Activated T-helper 17 cell treated with anti-CD3 and anti-CD28 coated beads, Interleukin-2, amount 50 U/mL, for 72 hours (primary cell): ENCODE data around the gene PSORS1C1. TPM values are rescaled to one million over a fixed set of nuclear protein-coding genes. Genes with fewer than 3 reads are reported as not detected.

Experiments
- ATAC-seq: fragments of 150-1000 bp; cut with Tn5 transposase; replicated peaks from 2 replicates; pipeline ENCODE4 v1.10.0; 2021; ENCODE audit warnings: mild to moderate bottlenecking, moderate library complexity
- H3K27ac Mint-ChIP-seq: one replicate; pipeline ENCODE4 v1.8.0; 2022; ENCODE audit warnings: mixed read lengths
- H3K27me3 Mint-ChIP-seq: one replicate; pipeline ENCODE4 v1.8.0; 2022; ENCODE audit warnings: mixed read lengths
- H3K36me3 Mint-ChIP-seq: one replicate; pipeline ENCODE4 v1.8.0; 2022; ENCODE audit warnings: low read depth, mild to moderate bottlenecking, mixed read lengths
- H3K4me1 Mint-ChIP-seq: one replicate; pipeline ENCODE4 v1.8.0; 2022; ENCODE audit warnings: mixed read lengths
- H3K4me3 Mint-ChIP-seq: one replicate; pipeline ENCODE4 v1.8.0; 2022; ENCODE audit warnings: mild to moderate bottlenecking, mixed read lengths
- H3K9me3 Mint-ChIP-seq: one replicate; pipeline ENCODE4 v1.8.0; 2022; ENCODE audit warnings: mixed read lengths
- total RNA-seq, 2 donors: library from RNA; stranded (reverse); gene quantifications; one replicate each; pipeline ENCODE4 v1.2.3, GENCODE V29; 2022

Gene PSORS1C1
- total RNA-seq, 2 donors from 2014 or later = not detected

GRCh38 chr6:31090275-31090972, 24.2 kb upstream of the PSORS1C1 start:
- Mint-ChIP-seq H3K36me3 (no peaks in the 10 kb centered on the region), H3K9me3 (no peaks in the 10 kb centered on the region), H3K4me1 (peaks cover 26% of the 10 kb centered on the region), H3K27ac (no peak overlapping the region), H3K27me3 (no peaks in the 10 kb centered on the region), H3K4me3 (no peak overlapping the region)
- no peak for ATAC-seq

- Mint-ChIP-seq H3K27me3 (no peaks in the 10 kb centered on the region), H3K36me3 (no peaks in the 10 kb centered on the region), H3K27ac (no peak overlapping the region), H3K4me1 (peaks cover 27% of the 10 kb centered on the region), H3K9me3 (no peaks in the 10 kb centered on the region), H3K4me3 (no peak overlapping the region)
- ATAC-seq = no peak
Measured at GRCh38 chr6:31090973-31091364, 23.6 kb upstream of the PSORS1C1 start.

DNA sequence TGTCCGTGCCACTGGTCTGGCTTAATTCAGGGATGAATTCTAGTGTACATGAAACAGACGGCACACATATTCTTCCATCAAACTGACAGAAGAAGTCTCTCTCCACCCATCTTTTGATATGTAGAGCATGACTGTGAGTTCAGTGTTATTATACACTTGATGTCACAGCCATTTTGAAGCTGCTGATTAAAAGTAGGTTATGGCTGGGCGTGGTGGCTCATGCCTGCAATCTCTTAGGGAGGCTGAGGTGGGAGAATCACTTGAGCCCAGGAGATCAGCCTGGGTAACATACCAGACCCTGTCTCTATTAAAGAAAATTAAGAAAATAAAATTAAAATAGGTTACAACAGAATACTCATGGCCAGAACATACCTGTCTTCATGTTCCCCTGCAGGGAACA, 22.9 kb upstream of the PSORS1C1 start:
- H3K4me3 Mint-ChIP-seq = no peak overlapping the region
- H3K36me3 Mint-ChIP-seq = no peaks in the 10 kb centered on the region
- H3K4me1 Mint-ChIP-seq = peaks cover 30% of the 10 kb centered on the region
- no peak overlapping the region for H3K27ac Mint-ChIP-seq
- no peaks in the 10 kb centered on the region for H3K9me3 Mint-ChIP-seq
- ATAC-seq = no peak
- H3K27me3 Mint-ChIP-seq = no peaks in the 10 kb centered on the region

DNA sequence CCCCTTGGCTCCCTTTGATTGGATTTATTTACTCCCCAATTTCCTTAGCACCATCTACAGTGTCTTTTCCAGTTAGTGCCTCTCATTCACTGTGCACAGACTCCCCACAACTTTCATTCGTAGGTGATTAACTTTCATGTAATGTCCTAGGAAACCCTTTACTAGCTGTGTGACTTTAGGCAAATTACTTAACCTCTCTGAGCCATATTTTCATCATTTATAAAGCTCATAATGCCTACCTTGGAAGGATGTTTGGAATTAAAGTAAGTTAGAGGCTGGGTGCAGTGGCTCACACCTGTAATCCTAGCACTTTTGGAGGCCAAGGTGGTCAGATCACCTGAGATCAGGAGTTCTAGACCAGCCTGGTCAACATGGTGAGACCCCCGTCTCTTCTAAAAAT, 22.4 kb upstream of the PSORS1C1 start:
- H3K9me3 Mint-ChIP-seq = no peaks in the 10 kb centered on the region
- H3K27me3 Mint-ChIP-seq = no peaks in the 10 kb centered on the region
- ATAC-seq = no peak
- no peak overlapping the region for H3K27ac Mint-ChIP-seq
- H3K36me3 Mint-ChIP-seq = no peaks in the 10 kb centered on the region
- no peak overlapping the region for H3K4me3 Mint-ChIP-seq
- H3K4me1 Mint-ChIP-seq = peaks cover 26% of the 10 kb centered on the region

DNA sequence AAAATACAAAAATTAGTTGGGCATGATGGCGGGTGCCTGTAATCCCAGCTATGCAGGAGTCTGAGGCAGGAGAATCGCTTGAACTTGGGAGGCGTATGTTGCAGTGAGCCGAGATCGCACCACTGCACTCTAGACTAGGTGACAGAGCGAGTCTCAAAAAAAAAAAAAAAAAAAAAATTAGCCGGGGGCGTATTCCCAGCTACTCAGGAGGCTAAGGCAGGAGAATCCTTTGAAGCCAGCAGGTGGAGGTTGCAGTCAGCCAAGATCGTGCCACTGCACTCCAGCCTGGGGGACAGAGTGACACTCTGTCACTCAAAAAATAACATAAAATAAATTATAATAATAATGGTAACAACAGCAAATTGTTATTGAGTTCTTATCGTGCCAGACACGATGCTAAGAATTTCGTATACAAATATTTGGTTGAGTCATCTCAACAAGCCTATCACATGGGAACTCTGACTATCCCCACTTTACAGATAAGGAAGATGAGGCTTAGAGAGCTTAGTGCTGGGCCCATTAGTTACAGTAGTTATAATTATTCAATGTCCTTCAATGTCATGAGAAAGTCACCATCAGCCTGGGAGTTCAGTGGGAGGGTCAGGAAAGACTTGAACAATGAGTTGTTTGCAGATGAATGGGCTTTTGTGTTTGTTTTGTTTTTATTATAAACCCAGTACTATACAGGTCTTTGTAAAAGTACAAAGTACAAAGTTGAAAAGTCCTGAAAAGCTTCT, 21.7 kb upstream of the PSORS1C1 start:
- H3K4me3 Mint-ChIP-seq = no peak overlapping the region
- no peak overlapping the region for H3K27ac Mint-ChIP-seq
- H3K4me1 Mint-ChIP-seq = peaks cover 28% of the 10 kb centered on the region
- no peaks in the 10 kb centered on the region for H3K36me3 Mint-ChIP-seq
- no peak for ATAC-seq
- H3K9me3 Mint-ChIP-seq = no peaks in the 10 kb centered on the region
- H3K27me3 Mint-ChIP-seq = no peaks in the 10 kb centered on the region

GRCh38 chr6:31094389-31094881, 20.2 kb upstream of the PSORS1C1 start:
- peak overlapping the region; percentile 61 for H3K4me3 Mint-ChIP-seq

DNA sequence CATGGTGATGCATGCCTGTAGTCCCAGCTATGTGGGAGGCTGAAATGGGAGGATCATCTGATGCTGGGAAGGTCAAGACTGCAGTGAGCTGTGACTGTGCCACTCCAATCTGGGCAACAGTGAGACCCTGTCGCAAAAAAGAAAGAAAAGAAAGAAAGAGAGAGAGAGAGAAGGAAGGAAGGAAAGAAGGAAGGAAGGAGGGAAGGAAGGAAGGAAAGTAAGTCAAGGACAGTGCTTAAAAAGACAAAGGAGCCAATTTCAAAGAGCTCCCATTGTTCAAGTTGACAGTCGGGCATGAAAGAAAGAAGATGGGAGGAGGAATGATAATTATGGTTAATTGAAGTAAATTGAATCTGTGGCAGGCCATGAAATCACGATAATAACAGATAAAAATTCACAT, 18.4 kb upstream of the PSORS1C1 start:
- Mint-ChIP-seq H3K27me3 (no peaks in the 10 kb centered on the region), H3K9me3 (no peaks in the 10 kb centered on the region), H3K4me1 (peaks cover 28% of the 10 kb centered on the region), H3K36me3 (no peaks in the 10 kb centered on the region), H3K27ac (no peak overlapping the region), H3K4me3 (no peak overlapping the region)
- ATAC-seq = no peak

More at GRCh38 chr6:31094389-31094881, 20.2 kb upstream of the PSORS1C1 start:
- peak; percentile 62 for ATAC-seq
- H3K9me3 Mint-ChIP-seq = no peaks in the 10 kb centered on the region
- no peaks in the 10 kb centered on the region for H3K27me3 Mint-ChIP-seq
- H3K36me3 Mint-ChIP-seq = no peaks in the 10 kb centered on the region
- peak overlapping the region; percentile 84 for H3K27ac Mint-ChIP-seq
- peaks cover 28% of the 10 kb centered on the region for H3K4me1 Mint-ChIP-seq

DNA sequence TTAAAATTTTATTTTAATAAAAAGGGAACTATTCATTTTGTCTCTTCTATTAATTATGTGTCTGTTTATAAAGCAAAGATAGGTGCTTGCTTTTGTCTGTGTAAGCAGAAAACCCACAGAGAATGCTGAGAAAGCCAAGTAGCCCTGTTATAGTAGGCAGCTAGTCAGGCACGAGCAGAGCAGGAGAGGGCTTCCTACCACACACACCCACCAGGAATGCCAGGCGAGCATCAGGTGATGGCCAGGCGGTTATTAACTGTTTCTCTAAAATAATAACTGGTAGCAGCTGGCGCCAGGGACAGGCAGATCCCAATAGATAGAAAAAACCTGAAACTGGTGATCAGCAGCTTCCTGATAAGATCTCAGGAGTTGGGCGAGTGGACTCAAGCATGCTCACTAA, 17.9 kb upstream of the PSORS1C1 start:
- no peak for ATAC-seq
- H3K4me1 Mint-ChIP-seq = peaks cover 28% of the 10 kb centered on the region
- H3K9me3 Mint-ChIP-seq = no peaks in the 10 kb centered on the region
- no peaks in the 10 kb centered on the region for H3K36me3 Mint-ChIP-seq
- no peaks in the 10 kb centered on the region for H3K27me3 Mint-ChIP-seq
- H3K4me3 Mint-ChIP-seq = no peak overlapping the region
- no peak overlapping the region for H3K27ac Mint-ChIP-seq

DNA sequence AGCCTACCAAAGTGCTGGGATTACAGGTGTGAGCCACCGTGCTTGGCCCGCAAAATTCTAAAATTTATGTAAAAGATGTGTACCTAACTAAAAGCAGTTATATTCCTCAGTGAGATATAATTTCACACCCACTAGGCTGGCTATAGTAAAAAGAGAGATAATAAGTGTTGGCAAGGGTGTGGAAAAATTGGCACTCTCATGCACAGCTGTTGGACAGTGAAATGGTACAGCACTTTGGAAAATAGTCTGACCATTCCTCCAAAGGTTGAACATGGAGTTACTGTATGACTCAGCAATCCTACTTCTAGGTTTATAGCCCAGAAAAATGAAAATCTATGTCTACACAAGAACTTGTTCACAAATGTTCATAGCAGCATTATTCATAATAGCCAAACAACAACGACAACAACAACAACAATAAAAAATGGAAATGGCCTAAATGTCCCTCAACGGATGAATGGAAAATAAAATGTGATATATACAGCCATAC, 16.1 kb upstream of the PSORS1C1 start:
- Mint-ChIP-seq H3K27ac (no peak overlapping the region), H3K36me3 (no peaks in the 10 kb centered on the region), H3K4me3 (no peak overlapping the region)

GRCh38 chr6:31103136-31103535, 11.5 kb upstream of the PSORS1C1 start:
- ATAC-seq = no peak
- no peak overlapping the region for H3K4me3 Mint-ChIP-seq
- H3K27me3 Mint-ChIP-seq = no peaks in the 10 kb centered on the region
- H3K4me1 Mint-ChIP-seq = no peaks in the 10 kb centered on the region
- H3K9me3 Mint-ChIP-seq = no peaks in the 10 kb centered on the region
- no peak overlapping the region for H3K27ac Mint-ChIP-seq
- no peaks in the 10 kb centered on the region for H3K36me3 Mint-ChIP-seq

More for the DNA sequence above, 16.1 kb upstream of the PSORS1C1 start:
- ATAC-seq = no peak
- Mint-ChIP-seq H3K4me1 (peaks cover 23% of the 10 kb centered on the region), H3K27me3 (no peaks in the 10 kb centered on the region), H3K9me3 (no peaks in the 10 kb centered on the region)

DNA sequence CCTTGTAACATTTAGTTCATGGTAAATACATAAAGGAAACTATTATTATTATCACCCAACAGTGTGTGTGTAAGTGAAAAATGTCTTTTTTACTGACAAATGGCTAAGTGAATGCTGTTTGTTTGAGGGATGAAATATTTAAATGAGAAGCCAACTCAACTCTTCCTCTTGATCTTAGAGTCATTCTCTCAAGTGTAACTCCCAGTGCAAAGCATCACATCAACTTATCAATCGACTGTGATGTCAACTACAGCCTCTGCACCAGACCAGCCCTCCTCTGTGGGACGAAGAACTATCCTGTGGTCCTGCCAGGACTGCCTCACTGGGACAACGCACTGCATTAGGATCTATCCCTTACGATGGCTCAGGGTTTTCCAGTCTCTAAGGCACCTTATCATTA, 7.5 kb upstream of the PSORS1C1 start:
- Mint-ChIP-seq H3K27me3 (peaks cover 4% of the 10 kb centered on the region), H3K4me3 (no peak overlapping the region), H3K4me1 (no peaks in the 10 kb centered on the region), H3K36me3 (no peaks in the 10 kb centered on the region), H3K9me3 (no peaks in the 10 kb centered on the region), H3K27ac (no peak overlapping the region)
- peak; percentile 28 for ATAC-seq

GRCh38 chr6:31110825-31111582, 3.6 kb upstream of the PSORS1C1 start:
- H3K4me3 Mint-ChIP-seq = no peak overlapping the region
- no peaks in the 10 kb centered on the region for H3K9me3 Mint-ChIP-seq
- no peaks in the 10 kb centered on the region for H3K36me3 Mint-ChIP-seq
- H3K27me3 Mint-ChIP-seq = peaks cover 11% of the 10 kb centered on the region
- no peak overlapping the region for H3K27ac Mint-ChIP-seq
- ATAC-seq = no peak
- peaks cover 7% of the 10 kb centered on the region for H3K4me1 Mint-ChIP-seq

GRCh38 chr6:31111712-31112111, 2.9 kb upstream of the PSORS1C1 start:
- H3K9me3 Mint-ChIP-seq = no peaks in the 10 kb centered on the region
- H3K4me1 Mint-ChIP-seq = peaks cover 7% of the 10 kb centered on the region
- no peak overlapping the region for H3K4me3 Mint-ChIP-seq
- H3K36me3 Mint-ChIP-seq = no peaks in the 10 kb centered on the region
- ATAC-seq = no peak
- no peak overlapping the region for H3K27ac Mint-ChIP-seq
- H3K27me3 Mint-ChIP-seq = peaks cover 11% of the 10 kb centered on the region

GRCh38 chr6:31112478-31112877, 2.1 kb upstream of the PSORS1C1 start, which contains the start of gene C6orf15:
C6orf15 (minus strand) TSS chr6:31112575; CDS start chr6:31112555, 20 bp downstream.
- H3K27ac Mint-ChIP-seq = peak within 1 kb of the TSS; percentile 7
- H3K36me3 Mint-ChIP-seq = no peaks in the 10 kb centered on the region
- H3K9me3 Mint-ChIP-seq = no peaks in the 10 kb centered on the region
- peaks cover 11% of the 10 kb centered on the region for H3K27me3 Mint-ChIP-seq
- no peak for ATAC-seq
- peaks cover 7% of the 10 kb centered on the region for H3K4me1 Mint-ChIP-seq
- H3K4me3 Mint-ChIP-seq = no peak within 1 kb of the TSS
